NT2/D1 (cell line): ENCODE measurements around the gene CRELD2.

Experiments
- YY1 ChIP-seq: IDR thresholded peaks from 2 replicates; pipeline ENCODE4 v1.6.1; 2011; ENCODE audit not compliant: insufficient read length, insufficient read depth
- ZNF274 ChIP-seq: IDR thresholded peaks from 2 replicates; pipeline ENCODE4 v1.6.1; 2011; ENCODE audit warnings: mild to moderate bottlenecking, low read depth, low read length

DNA sequence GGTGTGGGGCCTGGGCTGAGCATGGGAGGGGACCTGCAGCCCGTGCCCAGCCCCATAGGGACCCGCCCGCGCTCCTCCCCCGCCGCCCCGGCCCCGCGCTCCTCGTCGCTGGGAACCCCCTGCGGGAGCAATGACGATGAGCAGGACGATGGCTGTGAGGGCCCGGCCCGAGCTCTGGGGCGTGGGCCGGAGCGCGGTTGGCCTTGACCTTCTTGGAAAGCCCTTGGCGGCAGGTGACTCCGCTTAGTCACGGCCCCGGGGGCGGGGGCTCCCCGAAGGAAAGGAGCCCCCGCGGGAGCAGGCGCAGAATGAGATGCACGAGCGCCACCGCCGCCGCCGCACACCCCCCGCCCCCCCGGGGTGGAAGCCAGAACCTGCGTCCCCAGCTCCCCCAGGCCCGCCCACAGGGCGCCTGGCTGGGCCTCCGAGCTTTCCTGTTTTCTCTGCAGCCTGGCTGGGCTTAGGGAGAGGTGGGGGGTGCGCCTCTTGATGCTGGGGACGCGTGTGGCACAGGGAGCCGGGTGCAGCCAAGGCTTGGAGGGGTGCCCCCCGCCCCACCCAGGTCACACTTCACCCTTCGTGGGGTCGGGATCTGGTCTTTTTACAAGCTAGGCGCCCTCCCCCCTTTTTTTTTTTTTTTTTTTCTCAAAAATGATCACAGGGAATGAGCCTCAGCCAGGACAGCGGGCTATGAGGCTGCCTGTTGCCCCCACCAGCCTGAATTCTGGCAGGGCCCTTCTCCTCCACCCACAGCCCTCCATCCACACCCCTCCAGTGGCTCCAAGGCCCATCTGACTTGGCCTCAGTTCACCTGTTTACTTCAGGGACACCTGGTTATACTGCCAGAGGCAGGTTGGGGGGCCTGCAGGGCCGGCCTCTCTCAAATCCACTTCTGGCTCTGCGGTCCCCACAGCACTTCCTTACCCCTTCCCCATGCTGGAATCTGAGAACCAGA, 17.9 kb downstream of the CRELD2 start:
- no peak for TF ChIP-seq YY1
- TF ChIP-seq ZNF274 = no peak
